Fibroblast of mammary gland (primary cell): Measurements from ENCODE around the gene PAPOLG.

Source experiments
- DNase-seq: peaks from one replicate; pipeline ENCODE4 v3.0.0-alpha.2; 2010; ENCODE audit warnings: low read depth
- H3K4me3 ChIP-seq: 2 replicates; pipeline ENCODE4 v1.5.1; 2011; ENCODE audit warnings: low read depth, mild to moderate bottlenecking, low read length, moderate library complexity; ENCODE audit not compliant: control insufficient read depth
- CTCF ChIP-seq: conservative IDR thresholded peaks from 2 replicates; pipeline ENCODE4 v1.5.1; 2011; ENCODE audit warnings: low read depth, low read length, inconsistent platforms; ENCODE audit not compliant: control insufficient read depth, insufficient read depth

PAPOLG gene

GRCh38 chr2:60764736-60765534 lies 8.9 kb downstream of the PAPOLG start:
- DNase-seq, result peak; percentile 51
- no peak for TF ChIP-seq CTCF
- no peak overlapping the region for H3K4me3 ChIP-seq

GRCh38 chr2:60766283-60766682 lies 10.2 kb downstream of the PAPOLG start:
- DNase-seq, result no peak
- no peak overlapping the region for H3K4me3 ChIP-seq
- no peak for TF ChIP-seq CTCF

DNA sequence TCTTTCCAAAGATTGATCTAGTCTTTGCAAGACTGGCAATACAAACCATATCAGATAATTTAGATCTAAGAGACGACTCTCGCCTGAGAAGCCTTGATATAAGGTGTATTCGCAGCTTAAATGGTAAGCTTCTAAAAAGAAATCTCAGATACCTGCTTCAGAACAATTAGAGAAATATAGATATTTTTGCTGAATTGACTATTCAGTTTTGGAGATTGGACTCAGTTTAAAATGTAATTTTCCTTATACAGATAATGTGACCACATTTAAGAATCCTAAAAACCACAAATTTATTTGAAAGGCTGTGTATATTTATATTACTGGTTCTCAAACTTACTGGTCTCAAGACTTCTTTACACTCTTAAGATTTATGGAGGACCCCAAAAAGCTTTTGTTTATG lies 15.4 kb downstream of the PAPOLG start:
- H3K4me3 ChIP-seq, result no peak overlapping the region

DNA sequence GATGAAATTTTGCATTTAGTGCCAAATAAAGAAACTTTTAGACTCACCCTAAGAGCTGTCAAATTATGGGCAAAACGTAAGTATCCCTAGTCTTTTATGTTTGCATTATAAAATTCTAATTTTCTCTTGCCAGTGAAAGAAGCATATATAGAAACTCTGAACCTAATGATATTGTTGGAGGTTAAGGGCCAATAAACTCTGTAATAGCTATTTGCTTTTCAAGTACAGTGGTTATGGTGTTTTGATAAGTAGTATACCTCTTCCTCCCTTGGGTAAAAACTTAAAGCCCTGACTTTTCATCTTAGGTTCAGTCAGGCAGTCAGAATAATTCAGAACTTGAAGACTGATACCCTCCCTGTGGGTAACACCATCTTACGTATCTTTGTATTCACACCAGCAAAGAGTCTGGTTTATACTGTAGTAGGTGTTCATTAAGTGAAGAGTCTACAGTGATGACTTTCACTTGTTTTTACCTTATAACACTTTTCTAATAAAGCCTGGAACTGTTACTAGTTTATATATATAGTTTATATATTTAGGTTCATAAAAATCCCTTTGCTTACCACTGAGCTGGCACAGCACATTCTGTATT lies 19.1 kb downstream of the PAPOLG start:
- H3K4me3 ChIP-seq, result no peak overlapping the region
- DNase-seq, result no peak
- TF ChIP-seq CTCF, result no peak

More for the DNA sequence above, 15.4 kb downstream of the PAPOLG start:
- no peak for DNase-seq
- no peak for TF ChIP-seq CTCF

DNA sequence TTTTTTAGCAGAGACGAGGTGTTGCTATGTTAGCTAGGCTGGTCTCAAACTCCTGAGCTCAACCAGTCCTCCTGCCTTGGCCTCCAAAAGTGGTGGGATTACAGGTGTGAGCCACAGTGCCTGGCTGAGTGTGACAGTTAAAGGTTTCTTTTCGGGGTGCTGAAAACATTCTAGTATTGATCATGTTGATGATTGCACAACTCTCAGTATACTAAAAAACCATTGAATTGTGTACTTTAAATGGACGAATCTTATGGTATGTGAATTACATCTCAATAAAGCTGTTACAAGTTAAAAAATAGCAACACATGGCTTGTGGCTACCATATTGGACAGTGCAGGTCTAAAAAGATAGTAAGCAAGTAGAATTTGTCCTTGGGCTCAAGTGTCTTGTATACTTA lies 22.3 kb downstream of the PAPOLG start:
- DNase-seq, result no peak
- no peak overlapping the region for H3K4me3 ChIP-seq
- no peak for TF ChIP-seq CTCF

GRCh38 chr2:60779426-60779825 lies 23.4 kb downstream of the PAPOLG start:
- no peak overlapping the region for H3K4me3 ChIP-seq
- TF ChIP-seq CTCF, result no peak
- DNase-seq, result no peak
